HG03432 (cell line): ENCODE measurements around the gene CTIF.

Experiments used
- ATAC-seq: cut with Tn5 transposase; IDR thresholded peaks from one replicate; pipeline ENCODE4 v1.9.1; 2021; ENCODE audit warnings: mild to moderate bottlenecking, moderate library complexity; ENCODE audit not compliant: unreplicated experiment

CTIF gene

DNA sequence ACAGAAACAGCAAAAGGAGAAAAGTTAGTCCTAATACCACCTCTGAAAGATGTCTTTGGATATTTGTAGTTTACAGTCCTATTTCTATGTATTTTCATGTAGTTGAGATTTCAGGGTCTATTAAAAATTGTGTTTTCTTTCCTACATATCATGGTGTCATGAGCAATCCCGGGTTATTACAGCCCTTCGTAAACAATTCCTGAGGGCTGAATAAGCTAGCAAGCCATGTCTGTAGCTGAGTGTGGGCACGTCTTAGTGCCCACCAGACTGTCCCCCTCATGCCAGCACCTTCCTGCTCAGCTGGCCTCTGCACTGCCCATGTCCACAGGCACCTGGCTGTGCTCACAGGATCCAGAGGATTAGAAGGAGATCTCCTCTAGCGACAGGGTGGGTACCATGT lies 60.6 kb downstream of the CTIF start:
- no peak for ATAC-seq

DNA sequence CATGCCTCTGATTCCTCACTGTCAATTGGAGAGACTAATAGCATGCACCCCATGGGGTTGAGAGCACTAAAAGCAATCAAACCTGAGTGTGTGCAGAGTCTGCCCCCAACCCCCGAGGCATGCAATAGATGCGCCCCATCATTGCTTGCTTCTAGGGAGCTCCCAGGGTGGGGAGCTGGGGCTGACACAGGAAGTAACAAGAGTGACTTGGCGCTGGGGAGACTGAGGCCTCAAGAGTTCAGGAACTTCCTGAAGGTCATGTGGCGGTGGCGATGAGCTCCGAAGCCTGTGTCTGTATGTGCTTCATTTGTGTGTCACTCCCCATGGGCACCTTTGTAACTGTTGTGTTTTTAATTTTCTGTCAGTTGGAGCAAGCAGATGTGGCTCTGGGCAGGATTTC lies 61.2 kb downstream of the CTIF start:
- no peak for ATAC-seq

DNA sequence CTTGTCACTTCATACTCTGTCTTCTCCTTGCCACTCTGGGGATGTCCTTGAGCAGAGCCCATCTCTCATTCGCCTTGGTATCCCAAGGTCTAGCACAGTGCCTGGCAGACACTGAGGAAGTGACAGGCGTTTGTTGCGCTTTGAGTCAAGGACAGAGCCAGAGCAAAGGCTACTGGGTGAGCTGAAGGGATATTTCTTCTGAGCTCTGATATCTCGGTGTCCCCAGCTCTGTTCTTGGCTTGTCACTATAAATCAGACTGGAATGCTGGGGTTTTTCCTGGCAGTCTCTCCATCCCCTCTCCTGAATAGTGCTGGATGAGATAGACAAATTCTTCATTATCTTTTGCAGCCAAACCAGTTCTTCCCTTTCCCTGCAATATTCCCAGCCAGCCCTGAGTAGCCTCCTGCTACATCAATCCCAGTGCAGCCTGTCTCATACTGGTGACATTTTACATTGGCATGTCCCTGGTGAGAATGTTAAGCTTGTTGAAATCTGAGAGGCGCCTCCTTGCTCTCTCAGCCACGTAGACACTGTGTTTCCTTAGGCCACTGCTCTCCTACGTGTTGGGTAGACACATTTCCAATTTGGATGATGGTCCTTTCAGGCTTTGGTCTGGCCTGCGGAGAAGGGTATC lies 61.7 kb downstream of the CTIF start:
- ATAC-seq: no peak

DNA sequence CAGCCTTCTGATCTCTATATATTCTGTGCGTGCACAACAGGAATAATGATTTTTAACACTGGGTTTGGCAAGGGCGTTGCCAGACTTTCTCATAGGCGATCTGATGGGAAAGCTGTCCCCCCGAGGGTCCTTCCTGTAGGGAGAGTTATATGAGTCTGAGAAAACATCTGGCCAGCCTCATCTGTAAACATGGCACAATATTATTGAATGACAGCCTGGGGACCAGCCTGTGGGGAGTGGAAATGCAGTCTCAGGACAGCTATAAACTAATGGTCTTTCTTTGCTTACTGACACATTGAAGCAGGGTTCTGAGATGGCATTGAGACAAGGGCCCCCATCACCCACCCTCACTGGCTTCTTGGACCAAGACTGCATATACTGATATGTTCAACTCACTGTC lies 62.5 kb downstream of the CTIF start:
- no peak for ATAC-seq

DNA sequence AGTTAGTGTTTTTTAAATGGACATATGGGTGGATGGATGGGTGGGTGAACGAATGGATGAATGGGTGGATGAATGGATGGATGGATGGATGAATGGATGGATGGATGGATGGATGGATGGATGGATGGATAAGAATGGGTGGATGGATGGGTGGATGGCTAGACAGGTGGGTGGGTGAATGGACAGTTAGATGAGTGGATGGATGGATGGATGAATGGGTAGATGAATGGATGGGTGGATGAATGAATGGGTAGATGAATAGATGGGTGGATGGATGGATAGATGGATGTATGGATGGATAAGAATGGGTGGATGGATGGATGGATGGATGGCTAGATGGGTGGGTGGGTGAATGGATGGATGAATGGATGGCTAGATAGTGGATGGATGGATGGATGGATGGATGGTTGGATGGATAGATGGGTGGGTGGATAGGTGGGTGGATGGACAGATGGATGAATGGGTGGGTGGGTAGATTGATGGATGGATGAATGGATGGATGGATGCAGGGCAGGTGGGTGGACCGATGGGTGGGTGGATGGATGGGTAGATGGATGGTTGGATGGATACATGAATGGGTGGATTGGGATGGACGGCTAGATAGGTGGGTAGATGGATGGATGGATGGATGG lies 64.0 kb downstream of the CTIF start:
- ATAC-seq: no peak

DNA sequence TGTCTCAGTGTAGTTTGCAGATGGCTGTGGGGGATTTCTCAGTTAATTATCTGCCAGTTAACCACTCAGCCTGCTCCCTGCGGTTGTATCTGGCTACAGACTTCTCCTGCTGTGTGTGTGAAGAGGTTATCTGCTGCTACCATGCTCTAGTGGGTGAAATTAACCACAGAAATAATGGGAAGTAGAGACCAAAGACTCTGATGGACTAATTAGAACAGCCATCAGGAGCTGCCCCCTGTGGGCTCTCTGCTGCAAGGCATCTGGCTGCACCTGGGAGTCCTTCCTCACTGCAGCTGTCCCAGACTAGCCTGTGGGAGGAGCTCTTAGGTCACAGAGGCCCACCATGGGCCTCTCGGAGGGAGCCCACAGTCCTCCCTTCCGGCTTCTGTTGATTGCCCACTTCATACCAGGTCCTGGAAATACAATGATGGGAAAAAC lies 66.6 kb downstream of the CTIF start:
- ATAC-seq: peak; percentile 65

DNA sequence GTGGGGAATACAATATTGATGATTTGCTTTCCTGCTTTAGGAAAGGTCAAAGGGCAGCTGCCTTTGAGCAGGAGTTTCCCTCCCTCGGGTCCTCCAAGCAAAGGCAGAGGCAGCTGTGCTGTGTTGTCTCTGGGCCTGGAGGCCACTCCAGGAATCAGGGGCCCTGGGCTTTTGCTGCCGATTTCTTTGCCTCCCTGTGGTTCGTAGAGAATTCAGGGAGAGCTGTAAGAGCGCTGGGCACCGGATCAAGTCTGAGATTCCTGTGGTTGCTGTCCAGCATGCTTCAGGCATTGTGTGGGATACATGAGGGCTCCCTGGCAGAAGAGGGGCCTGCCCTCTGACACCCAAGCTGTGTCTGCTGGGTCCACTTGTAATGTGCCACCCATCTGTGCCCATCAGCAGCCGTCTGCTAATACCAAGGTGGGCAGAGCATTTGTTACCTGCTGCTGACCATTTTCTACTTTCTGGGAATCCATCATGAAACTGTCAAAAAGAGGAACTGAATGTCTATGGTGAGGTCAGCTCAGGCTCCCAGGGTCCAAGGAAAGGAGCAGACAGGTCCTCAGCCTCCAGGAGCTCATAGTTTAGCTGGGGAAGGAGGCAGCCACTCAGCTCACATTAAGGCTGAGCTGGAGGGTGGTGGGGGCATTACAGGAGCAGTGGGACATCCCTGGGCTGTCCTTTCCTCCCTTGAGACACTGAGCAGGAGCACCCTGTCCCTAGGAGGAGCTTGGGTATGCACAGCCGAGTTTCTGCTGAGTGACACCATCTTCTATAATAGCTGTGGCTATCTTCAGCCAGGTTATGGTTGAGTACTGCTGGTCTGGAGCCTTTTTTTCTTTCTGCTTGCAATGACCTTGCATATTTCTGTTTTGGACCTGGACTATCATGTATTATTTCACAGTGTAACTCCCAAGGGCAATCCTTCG lies 68.5 kb downstream of the CTIF start:
- ATAC-seq: no peak

DNA sequence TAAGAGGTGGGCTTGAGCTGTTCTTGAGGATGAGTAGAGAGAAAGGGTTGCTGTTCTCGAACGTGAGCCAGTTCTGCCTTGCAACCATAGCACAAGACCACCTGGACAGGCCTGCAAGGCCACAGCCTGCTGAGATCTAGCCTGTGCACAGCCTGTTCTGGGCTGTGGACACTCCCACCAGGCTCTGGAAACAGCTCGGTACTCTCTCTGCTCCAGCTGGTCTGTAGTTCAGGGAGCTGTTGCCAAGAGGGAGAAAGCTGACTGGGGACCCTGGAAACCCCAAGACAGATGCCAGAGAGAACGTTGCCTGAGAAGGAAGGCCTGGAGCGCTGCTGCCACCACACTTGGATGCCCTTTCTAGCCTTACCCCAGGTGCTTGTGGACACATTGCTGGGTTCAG lies 69.8 kb downstream of the CTIF start:
- ATAC-seq: no peak

DNA sequence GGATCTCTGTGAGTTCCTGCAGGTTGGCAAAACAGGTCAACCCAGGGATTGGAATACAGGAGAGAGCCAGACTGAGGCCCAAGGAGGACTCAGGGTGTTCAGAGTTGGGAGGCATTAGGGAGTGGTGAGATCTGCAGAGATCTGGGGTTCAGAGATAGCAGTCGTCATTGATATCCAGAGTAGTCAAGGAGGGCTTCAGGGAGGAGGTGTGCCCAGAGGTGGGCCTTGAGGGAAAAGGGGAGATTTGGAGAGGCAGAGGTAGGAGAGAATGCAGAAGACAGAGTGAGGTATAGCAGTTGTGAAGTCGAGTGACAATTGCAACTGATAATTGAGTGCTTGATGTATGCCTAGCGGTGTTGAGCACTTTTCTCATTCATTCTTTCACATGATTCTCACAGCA lies 70.3 kb downstream of the CTIF start:
- no peak for ATAC-seq

DNA sequence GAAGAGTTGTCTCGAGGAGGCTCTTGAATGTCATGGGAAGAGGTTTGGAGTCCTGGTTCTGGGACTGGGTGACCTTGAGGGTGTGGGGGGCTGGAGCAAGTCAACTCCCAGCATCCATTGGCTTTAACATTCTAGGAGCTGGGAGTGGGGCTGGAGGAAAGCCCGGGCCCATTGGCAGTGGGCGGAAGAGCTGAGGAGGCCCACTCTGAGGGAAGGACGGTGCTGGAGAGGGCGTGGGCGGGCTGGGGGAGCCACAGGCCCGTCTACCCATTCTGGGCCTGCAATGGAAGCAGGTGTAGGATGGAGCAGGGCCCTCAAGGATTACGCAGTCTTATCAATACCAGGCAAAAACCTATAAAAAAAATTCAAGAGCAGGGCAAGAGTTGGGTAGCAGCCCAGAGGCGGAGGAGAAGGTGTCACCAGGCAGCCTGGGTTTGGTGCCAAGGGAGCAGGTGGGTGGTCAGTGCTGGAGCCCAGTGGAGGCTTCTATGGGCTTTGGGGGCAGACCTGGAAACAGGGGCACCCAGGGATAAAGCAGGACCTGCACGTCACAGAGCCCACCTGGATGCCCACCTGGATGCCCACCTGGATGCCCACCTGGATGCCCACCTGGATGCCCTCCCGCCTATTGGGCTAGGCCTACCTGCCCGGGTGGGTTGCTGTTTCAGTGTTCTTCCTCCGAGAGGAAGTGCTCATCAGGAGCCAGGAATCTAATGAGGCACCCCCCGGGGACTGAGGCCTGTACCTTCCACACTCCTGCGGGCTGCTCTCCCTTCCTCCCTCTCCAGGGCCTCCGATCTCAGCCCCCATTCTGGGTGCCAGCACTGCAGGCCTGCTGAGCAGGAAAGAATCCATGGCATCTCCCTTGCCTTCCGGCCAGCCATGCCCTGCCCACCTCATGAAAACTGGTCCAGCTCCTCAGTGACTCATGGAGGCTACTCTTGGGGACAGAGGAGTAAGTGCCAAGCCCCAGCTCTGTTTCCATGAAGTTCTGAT lies 71.3 kb downstream of the CTIF start:
- no peak for ATAC-seq

DNA sequence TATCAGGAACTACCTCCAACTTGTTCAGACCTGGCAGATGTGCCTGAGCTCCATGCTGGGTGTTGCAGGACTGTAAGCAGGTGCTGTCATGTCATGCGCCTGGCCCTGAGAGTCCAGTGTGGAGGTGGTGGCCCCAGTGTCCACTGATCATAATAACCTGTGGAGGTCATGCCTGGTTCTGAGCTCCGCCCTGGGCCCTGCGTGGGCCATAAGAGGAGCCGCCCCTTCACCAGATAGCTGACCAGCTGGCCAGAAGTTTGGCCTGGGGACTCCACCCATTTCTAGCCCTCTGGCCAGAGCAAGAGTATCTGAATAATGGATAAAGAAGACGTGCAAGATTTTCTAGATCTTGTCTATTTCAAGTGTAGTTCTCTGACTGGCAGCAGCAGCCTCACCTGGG lies 72.4 kb downstream of the CTIF start:
- ATAC-seq: no peak

DNA sequence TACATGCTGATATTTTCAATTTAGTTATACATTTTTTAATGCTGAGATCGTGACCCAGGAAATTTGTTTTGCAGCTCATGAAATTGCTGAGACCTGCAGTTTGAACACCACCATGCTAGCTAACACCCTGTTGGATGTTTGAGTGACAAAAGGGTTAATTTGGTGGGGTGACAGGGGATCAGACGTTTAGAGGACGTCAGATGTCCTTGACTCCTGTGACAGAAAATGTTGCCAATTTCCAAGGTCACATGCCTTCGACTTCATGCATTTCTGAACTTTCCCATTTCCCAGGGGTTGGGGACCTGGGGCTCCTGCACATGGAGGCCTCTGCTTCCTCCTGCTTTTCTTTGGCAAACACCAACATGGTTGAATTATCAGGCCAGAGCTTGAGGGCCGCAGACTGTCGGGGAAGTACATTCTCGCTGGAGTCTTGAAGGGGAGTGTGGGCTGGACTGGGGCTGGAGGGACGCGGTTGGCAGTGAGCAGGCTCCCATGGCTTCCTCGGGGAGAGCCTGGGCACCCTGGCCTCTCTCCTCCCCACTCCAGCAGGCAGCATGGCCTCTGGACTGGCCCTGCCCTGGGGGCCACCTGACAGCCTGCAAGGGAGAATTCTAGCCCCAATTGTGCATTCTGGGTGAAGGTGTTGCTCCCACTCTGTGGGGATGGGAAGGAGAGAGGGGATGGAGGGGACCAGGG lies 73.1 kb downstream of the CTIF start:
- no peak for ATAC-seq

DNA sequence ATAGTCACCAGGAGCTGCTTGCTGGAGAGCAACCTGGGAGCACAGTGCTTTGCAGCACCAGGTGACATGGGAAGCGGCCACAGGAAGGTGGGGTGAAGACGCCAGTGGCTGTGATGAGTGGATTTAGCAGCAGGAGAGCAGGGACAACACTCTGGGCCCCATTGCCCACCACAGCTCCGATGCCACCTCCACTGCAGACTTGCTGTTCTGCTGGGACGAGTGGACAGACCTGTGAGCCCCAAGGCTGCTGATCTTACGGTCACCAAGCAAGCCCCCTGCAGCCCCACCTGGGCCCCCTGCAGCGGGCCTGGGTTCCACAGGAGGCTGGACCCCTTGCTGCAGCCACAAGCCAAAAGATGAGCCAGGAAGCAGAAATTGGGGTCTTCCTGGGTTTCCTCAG lies 73.7 kb downstream of the CTIF start:
- ATAC-seq: no peak

DNA sequence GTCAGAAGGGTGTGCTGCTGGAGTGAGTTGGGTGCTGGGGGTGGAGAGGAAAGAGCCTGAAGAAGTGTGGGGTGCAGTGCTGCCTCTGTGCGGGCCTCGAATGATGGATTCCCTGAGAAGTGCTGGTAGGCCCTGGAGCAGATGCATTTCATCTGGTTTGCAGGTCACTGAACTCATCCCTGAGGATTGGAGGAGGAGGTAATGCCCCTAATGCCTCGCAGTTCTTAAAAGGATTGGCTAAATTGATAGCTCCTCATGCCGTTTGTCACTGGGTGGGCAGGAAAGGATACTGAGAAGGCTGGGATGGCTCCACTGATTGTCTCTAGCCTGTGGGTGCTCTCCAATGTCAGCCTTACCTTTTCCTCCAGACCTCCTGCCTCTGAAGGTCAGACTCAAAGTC lies 74.1 kb downstream of the CTIF start:
- ATAC-seq: no peak

DNA sequence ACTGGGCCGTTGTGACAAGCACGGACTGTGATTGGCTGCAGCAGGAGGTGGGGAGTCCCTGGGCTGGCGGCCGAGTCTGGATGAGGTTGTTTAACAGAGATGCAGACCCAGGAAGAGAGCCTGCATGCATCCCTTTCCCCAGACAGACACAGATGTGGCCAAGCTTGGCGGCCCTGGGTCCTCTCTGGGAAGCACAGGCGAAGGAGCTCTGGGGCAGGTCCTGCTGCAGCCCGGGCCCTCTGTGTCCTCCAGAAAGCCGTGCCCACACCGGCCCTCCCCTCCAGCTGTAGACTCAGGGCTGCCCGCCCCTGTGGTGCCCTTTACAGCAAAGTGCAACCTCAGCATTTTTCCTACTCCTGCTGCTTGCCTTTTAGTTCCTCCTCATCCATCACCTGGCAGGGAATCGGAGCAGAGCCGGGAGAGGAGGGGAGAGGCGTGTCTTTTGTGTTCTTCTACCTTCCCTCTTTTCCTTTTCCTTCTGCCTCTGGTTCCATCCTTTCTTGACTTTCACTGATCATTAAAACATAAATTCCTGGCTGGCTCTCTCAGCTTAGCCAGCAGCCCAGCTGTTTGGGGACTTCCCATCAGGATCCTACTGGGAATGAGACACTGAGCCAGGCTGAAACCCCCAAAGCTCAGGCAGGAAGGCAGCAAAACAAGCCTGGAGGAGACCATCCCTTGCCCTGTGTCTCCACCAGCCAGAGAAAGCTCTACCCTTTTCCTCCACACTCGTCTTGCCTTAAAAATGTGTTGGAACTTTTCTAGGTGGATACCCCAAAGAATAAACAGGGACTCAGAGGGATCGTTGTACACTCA lies 75.0 kb downstream of the CTIF start:
- no peak for ATAC-seq

DNA sequence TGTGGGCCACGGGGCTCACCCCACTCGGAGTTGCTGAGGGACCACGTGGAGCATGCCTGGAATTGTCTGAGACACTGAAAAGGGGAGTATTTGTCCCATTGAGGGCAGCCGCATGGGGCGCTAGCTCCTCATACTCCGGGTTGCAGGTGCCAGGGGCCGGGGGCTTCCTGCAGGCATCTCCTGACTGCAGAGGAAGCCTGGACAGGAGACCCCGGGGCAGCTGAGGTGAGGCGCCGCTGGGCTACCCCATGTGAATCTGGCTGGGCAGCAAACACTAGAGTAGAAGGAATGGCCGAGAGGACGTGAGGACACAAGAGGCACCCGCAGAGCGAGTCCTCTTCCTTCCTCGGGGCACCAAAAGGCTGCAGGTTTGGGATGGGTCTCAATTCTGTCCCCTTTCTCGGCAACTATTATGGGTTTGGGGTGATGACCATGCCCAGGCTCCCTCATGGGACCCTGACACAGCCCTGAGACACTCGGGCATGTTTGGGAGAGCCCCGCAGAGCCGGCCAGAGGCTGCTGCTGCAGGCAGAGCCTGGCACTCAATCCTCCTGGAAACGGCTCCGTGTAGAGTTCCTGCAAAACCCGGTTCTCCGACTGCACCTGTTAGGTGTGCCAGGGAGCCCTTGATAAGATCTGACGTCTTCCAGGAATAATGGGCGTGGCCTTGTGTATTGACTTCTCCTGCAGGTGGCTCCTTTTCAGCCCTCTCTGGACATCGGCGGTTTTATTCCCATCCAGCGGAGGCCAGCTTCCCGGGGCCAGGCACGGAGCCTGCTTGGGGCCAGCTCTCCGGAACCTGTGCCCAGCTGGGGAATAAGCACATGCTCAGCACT lies 77.0 kb downstream of the CTIF start:
- ATAC-seq: no peak

DNA sequence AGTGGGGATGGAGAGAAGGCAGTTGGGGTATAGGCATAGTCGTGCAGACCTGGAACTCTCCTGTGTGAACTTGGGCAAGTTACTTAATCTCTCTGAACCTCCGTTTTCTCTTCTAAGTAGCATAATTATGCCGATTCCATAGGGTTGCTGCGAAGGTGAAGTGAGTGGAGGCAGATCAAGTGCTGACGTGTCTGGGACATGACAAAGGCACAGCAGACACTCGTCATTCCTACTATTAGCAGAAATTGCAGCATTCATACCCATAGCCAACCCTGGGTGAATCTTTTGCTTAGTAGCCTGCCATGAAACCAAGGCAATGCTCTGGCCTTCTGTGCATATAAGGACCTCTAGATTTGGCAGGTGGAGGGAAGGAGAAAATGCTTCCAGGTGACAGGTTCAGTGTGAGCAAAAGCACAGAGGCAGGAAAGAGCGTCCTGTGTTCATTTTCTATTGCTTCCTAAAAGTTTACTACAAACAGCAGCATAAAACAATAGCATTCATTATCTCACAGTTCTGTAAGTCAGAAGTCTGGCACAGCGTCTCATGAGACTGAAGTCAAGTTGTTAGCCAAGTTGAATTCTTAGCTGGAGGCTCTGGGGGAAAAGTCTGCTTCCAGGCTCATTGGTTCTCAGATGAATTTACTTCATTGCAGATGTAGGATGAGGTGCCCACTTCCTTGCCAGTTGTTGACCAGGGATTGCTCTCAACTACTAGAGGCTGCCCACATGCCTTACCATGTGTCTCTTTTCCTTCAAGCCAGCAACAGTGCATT lies 77.8 kb downstream of the CTIF start:
- ATAC-seq: no peak
